Measurements from ENCODE around the gene SELENOW.

The SELENOW gene

GRCh38 chr19:47756953-47757608 is 21.4 kb upstream of the SELENOW start:
- Histone ChIP-seq H4K20me1 (ENCODE audit: insufficient read depth, low read length, poor library complexity, severe bottlenecking) (peaks cover 4% of the 10 kb centered on the region), H3F3A (ENCODE audit: low read depth) (no peaks in the 10 kb centered on the region)

GRCh38 chr19:47757617-47758442 is 20.7 kb upstream of the SELENOW start:
- Histone ChIP-seq H4K20me1 (ENCODE audit: insufficient read depth, low read length, poor library complexity, severe bottlenecking) (peaks cover 4% of the 10 kb centered on the region), H3K36me3 (ENCODE audit: insufficient read depth, low read length) (peaks cover 57% of the 10 kb centered on the region), H3K9me3 (ENCODE audit: insufficient read depth, low read depth, low read length) (no peaks in the 10 kb centered on the region), H3K4me2 (ENCODE audit: low read depth, low read length, poor library complexity, severe bottlenecking) (no peak overlapping the region), H3F3A (ENCODE audit: low read depth) (no peaks in the 10 kb centered on the region), H3K9ac (ENCODE audit: low read depth, low read length, poor library complexity, severe bottlenecking) (no peak overlapping the region), H2AFZ (ENCODE audit: low read length) (no peak overlapping the region), H3K4me1 (ENCODE audit: insufficient read depth, low read length, poor library complexity, severe bottlenecking) (peaks cover 14% of the 10 kb centered on the region), H3K27me3 (ENCODE audit: insufficient read depth, low read length, poor library complexity, severe bottlenecking) (no peaks in the 10 kb centered on the region), H3K4me3 (ENCODE audit: low read length, poor library complexity, severe bottlenecking) (no peak overlapping the region), H3K9me2 (replicated peaks; ENCODE audit: low read depth, low read length) (no peaks in the 10 kb centered on the region), H3K79me2 (ENCODE audit: insufficient read depth, low read length) (peaks cover 23% of the 10 kb centered on the region)
- no peak for TF ChIP-seq CTCF (conservative IDR thresholded peaks at IDR 0.05; ENCODE audit: low read length)
- TF ChIP-seq EZH2phosphoT487 (IDR thresholded peaks at IDR 0.05; ENCODE audit: borderline replicate concordance), result no peak

More at GRCh38 chr19:47756953-47757608, 21.4 kb upstream of the SELENOW start:
- no peaks in the 10 kb centered on the region for H3K27me3 ChIP-seq (ENCODE audit: insufficient read depth, low read length, poor library complexity, severe bottlenecking)
- H3K4me3 ChIP-seq (ENCODE audit: low read length, poor library complexity, severe bottlenecking), result no peak overlapping the region
- H3K36me3 ChIP-seq (ENCODE audit: insufficient read depth, low read length), result peaks cover 64% of the 10 kb centered on the region
- no peak overlapping the region for H3K9ac ChIP-seq (ENCODE audit: low read depth, low read length, poor library complexity, severe bottlenecking)
- H3K79me2 ChIP-seq (ENCODE audit: insufficient read depth, low read length), result peaks cover 29% of the 10 kb centered on the region
- peaks cover 22% of the 10 kb centered on the region for H3K4me1 ChIP-seq (ENCODE audit: insufficient read depth, low read length, poor library complexity, severe bottlenecking)
- H3K9me3 ChIP-seq (ENCODE audit: insufficient read depth, low read depth, low read length), result no peaks in the 10 kb centered on the region
- H3K9me2 ChIP-seq (replicated peaks; ENCODE audit: low read depth, low read length), result no peaks in the 10 kb centered on the region
- H3K4me2 ChIP-seq (ENCODE audit: low read depth, low read length, poor library complexity, severe bottlenecking), result no peak overlapping the region
- TF ChIP-seq EZH2phosphoT487 (IDR thresholded peaks at IDR 0.05; ENCODE audit: borderline replicate concordance), result no peak
- TF ChIP-seq CTCF (conservative IDR thresholded peaks at IDR 0.05; ENCODE audit: low read length), result no peak
- H2AFZ ChIP-seq (ENCODE audit: low read length), result no peak overlapping the region

GRCh38 chr19:47758443-47758804 is 20.1 kb upstream of the SELENOW start:
- Histone ChIP-seq H3K9me3 (ENCODE audit: insufficient read depth, low read depth, low read length) (no peaks in the 10 kb centered on the region), H3F3A (ENCODE audit: low read depth) (no peaks in the 10 kb centered on the region), H3K9me2 (replicated peaks; ENCODE audit: low read depth, low read length) (no peaks in the 10 kb centered on the region), H3K9ac (ENCODE audit: low read depth, low read length, poor library complexity, severe bottlenecking) (no peak overlapping the region), H3K79me2 (ENCODE audit: insufficient read depth, low read length) (peaks cover 18% of the 10 kb centered on the region), H3K4me3 (ENCODE audit: low read length, poor library complexity, severe bottlenecking) (no peak overlapping the region), H4K20me1 (ENCODE audit: insufficient read depth, low read length, poor library complexity, severe bottlenecking) (peaks cover 4% of the 10 kb centered on the region), H3K4me2 (ENCODE audit: low read depth, low read length, poor library complexity, severe bottlenecking) (no peak overlapping the region), H3K27me3 (ENCODE audit: insufficient read depth, low read length, poor library complexity, severe bottlenecking) (no peaks in the 10 kb centered on the region), H3K4me1 (ENCODE audit: insufficient read depth, low read length, poor library complexity, severe bottlenecking) (peaks cover 8% of the 10 kb centered on the region), H3K36me3 (ENCODE audit: insufficient read depth, low read length) (peaks cover 51% of the 10 kb centered on the region), H2AFZ (ENCODE audit: low read length) (no peak overlapping the region)
- TF ChIP-seq EZH2phosphoT487 (IDR thresholded peaks at IDR 0.05; ENCODE audit: borderline replicate concordance) (no peak), CTCF (conservative IDR thresholded peaks at IDR 0.05; ENCODE audit: low read length) (no peak)

Measured in Loucy (cell line).